GM18858 (cell line): ENCODE results near the gene KIRREL3.

Experiments used
- ATAC-seq: cut with Tn5 transposase; IDR thresholded peaks from one replicate; pipeline ENCODE4 v1.9.1; 2021; ENCODE audit not compliant: unreplicated experiment

The KIRREL3 gene

GRCh38 chr11:126647735-126648134 lies 352.8 kb downstream of the KIRREL3 start:
- no peak for ATAC-seq

- ATAC-seq = no peak
Observed at GRCh38 chr11:126646701-126647557, 353.6 kb downstream of the KIRREL3 start.

GRCh38 chr11:126645186-126645585 lies 355.4 kb downstream of the KIRREL3 start:
- no peak for ATAC-seq

DNA sequence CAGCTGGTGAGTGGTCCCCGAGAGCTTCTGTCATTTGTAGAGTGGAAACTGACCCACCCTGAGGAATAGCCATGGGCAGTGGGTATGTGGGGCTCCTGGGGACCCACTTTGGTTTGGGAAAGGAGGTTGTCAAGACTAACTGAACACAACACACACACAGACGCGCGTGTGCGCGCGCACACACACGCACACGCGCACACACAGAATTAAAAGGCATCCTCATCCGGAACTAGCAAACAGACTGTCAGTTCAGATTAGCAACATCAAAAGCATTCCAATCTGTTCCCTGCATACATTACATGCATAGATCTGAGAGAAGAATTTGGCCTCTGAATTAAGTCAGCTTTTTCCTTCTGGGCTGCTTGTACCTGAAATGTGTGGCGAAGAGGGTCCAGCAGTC lies 360.4 kb downstream of the KIRREL3 start:
- ATAC-seq = no peak

- no peak for ATAC-seq
Observed at GRCh38 chr11:126639692-126640091, 360.9 kb downstream of the KIRREL3 start.

DNA sequence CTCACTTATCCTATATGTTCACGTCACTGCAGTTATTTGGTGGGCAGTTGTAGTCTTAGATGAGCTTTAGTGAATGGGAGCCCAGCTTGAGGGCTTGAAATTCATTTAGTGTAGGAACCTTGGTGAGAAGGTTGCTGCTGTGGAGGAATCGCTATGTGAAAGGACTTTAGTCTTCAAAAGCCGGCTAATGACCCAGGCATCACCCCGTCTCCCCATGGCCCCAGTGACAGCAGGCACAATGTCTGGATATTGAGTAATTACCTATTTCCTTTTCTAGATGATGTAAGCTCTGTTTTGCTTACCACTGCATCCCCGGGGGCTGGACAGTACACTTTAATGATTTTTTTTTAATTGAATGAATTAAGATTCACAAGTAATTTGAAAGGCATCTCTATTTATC lies 361.9 kb downstream of the KIRREL3 start:
- no peak for ATAC-seq

DNA sequence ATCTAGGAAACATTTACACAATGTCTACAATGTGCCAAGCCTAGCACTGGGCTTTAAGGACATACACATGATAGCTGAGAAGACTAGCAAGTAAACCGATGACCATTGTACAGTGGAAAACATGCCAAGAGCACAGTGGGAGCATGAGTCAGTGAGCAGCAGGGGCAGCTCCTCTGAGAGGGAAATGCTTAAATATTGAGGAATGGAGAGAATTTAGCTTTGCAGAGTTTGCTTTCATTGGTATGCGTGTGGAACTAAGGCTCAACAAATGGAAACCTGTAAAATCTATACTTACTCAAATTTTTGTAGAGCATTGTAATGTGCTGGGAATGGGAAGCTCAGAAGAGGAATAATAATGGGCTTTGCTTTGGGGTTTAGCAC lies 362.8 kb downstream of the KIRREL3 start:
- no peak for ATAC-seq

GRCh38 chr11:126636911-126637794 lies 363.4 kb downstream of the KIRREL3 start:
- no peak for ATAC-seq

DNA sequence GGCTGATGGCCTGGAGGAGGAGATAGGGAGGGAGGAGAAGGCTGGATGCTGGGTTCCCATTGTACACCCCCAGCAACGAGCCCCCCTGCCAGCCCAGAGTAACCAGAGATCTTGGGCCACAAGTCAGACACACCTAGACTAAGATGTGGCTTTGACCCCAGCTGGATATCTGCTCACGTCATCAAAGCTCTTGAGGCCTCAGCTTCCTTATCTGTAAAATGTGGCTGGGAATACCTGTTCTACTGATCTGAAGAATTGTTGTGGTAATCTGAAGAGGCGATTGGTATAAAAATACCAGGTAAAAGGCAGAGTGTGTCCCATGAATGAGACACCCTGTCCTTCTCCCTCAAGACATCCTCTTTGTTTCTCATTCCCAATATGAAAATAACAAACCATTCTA lies 365.1 kb downstream of the KIRREL3 start:
- no peak for ATAC-seq

DNA sequence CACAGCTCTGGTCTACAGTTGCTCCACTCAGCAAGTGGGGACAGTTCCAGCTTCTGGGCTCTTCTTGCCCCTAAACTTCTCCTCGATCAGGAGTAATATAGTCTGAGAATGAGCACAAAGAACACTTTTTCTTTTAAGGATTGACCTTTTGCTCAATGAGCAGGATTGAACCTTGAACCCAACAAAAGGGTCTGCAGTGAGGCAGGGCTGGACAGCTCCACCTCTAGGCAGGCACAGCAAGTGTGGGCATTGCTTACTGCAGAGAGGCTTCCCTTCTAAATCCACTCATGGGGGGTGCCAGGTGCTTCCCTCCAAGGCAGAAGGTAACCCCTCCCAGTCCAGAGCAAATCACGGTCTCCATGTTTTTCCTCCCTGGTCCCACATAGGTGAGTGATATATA lies 365.6 kb downstream of the KIRREL3 start:
- no peak for ATAC-seq

DNA sequence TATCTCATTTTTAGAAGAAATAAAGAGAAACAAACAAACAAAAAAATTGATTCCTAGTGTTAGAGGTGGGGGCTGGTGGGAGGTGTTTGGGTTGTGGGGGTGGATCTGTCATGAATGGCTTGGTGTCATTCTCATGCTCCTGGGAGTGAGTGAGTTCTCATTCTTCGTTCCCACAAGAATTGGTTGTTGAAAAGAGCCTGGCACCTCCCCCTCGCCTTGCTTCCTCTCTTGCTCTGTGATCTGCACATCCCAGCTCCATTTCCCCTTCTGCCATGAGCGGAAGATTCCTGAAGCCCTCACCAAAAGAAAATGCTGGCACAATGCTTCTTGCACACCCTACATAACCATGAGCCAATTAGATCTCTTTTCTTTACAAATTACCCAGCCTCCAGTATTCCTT lies 367.2 kb downstream of the KIRREL3 start:
- ATAC-seq = no peak

- no peak for ATAC-seq
Observed at GRCh38 chr11:126630893-126631798, 369.4 kb downstream of the KIRREL3 start.

DNA sequence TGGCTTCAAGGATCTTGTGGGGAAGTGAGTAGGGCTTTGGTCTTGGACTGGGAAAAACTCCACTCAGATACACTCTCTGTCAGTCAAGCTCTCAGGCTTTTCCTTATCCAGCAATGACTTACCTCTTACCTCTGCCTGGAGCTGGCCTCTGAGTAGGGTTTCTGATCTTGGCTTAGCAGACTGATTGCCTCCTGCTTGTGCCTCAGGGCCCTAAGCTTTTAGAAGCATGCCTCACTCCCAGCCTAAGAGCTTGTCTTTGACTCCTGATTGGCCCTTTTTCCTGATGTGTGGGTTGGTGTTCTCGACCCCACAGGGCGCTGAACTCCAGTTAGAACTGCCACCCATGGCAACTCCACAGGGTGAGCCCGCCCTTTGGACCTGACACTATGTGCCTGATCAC lies 370.1 kb downstream of the KIRREL3 start:
- ATAC-seq = no peak

DNA sequence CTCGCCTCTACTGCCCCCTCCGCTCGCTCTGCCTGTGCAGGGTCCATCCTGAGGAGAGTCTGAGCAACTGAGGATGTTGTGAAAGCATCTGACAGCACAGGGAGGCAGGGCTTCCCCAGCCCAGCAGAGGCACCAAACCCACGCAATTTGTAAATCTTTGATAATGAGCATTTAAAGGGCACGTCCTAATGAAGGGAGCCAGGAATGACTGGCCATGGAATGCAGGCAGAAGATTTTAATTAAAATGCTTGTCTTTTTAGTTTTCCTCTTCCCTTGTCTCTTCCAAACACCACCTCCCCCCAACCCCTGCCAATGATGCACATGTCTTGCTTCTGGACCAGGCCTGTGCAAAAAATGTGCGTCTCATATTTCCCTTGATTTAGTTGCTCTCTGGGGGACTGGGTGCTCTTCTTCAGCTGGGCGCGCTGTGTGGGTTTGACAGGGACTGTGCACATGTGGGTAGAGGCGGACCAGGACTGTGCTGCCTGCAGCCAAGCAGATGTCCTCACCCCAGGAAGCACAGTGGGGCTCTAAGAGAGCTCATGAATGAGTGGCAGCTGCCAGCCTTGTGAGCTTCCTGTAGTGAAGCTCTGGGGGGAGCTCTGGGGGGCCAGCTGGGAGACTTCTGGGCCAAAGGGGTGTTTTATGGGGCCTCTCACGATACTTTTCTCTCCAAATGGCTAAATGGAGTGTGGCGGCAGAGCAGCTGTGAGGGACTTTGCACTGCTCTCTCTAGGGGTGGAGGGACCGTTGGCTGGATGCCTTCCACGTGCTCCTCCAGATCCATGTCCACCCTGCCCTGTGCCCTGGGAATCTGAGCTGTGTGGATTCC lies 371.6 kb downstream of the KIRREL3 start:
- no peak for ATAC-seq

- ATAC-seq = no peak
Observed at GRCh38 chr11:126628450-126628789, 372.1 kb downstream of the KIRREL3 start.

- ATAC-seq = no peak
Observed at GRCh38 chr11:126627421-126627820, 373.1 kb downstream of the KIRREL3 start.

DNA sequence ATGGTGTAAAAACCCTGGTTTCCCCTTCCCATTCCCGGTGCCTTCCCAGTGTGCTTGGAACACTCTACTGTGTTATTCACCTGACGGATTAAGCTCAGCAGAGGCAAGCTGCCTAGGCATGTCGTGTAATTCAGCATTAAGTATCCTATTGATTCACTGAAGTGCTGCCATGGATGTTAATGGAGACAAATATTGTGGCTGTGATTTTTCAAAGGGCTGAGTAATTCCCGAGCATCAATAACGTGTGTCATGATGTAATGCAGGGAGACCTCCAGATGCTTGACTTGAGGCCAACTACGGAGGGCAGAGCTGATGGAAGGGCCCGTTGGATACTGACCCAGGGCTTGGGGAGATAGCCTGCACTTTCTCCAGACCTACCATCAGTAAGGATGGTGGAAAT lies 376.1 kb downstream of the KIRREL3 start:
- no peak for ATAC-seq

DNA sequence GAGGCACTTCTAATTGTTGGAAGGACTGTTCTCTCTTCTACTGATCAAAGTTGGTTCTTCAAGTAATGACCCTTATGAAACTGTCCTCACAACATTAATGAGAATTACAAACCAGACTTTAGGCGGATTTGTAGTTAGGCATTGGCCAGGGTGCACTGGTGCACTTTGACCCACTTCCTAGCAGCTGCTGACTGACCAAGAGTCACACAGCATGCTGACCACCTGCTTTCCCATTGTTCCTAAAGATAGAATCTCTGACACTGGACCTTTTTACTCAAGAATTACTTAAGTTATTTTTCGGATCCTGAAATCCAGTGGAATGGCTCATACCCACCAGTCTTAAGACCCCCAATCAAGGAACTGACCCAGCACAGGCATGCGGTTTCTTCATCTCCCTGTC lies 381.1 kb downstream of the KIRREL3 start:
- no peak for ATAC-seq

DNA sequence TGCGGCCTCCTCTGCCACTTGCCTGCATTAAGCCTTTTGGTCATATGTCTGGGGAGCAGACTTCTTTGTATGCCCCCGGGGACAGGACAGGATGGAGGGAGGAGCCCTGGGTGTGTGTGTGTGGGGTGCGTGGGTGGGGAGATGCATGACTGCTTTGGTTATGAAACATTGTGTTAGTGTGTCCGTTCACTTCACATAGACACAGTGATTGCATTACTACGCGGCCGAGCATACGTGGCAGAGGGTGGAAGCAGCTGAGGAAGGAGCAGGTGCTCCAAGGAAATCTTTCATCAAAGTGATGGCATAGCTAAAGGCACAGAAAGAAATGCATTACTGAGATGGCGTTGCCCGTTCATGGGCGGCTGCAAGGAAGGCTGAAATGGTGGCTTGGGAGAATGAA lies 384.7 kb downstream of the KIRREL3 start:
- ATAC-seq = no peak

DNA sequence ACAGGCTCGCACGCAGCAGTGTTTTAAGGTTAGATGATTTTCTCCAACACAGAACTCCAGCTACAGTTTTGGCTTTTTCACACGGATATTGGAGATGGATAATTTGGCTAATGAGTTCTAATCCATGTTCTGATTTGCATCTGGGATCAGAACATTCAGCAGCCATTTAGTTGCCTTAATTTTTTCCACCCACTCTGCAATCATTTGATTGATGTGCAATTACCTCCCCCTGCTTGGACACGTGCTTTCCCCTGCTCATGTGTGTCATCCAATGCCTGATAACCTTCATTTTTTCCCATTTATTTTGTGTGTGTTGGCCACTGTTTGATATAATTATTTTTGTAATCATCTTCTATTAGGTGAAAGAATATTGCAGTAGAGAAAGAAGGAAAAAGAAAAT lies 387.3 kb downstream of the KIRREL3 start:
- ATAC-seq = no peak
